Neutrophil (primary cell): ENCODE measurements around the gene KIAA0232.
"Not testable (repeated sequence)": the region's sequence is repeated elsewhere in the genome, so short reads cannot be mapped to it uniquely, and the experiment has no call there.

ENCODE experiments used
- H3K27ac ChIP-seq: fragments of 200-600 bp; sonication (generic); 2 replicates; pipeline ENCODE4 v1.5.1; 2016; ENCODE audit warnings: mild to moderate bottlenecking, moderate library complexity
- H3K27me3 ChIP-seq: fragments of 200-600 bp; sonication (generic); 2 replicates; pipeline ENCODE4 v1.6.0; 2016; ENCODE audit warnings: mild to moderate bottlenecking
- H3K36me3 ChIP-seq: fragments of 200-600 bp; sonication (generic); 2 replicates; pipeline ENCODE4 v1.5.1; 2017
- H3K4me1 ChIP-seq, 2 experiments: fragments of 200-600 bp in 1 of 2; sonication (generic) in 1 of 2; 1 replicate in 1 of 2; 2 replicates in 1 of 2; pipeline versions ENCODE4 v1.5.1 to v1.6.1; 2013 to 2016; ENCODE audit warnings: low read depth in 1 of 2, low read length in 1 of 2, mild to moderate bottlenecking in 1 of 2, moderate library complexity in 1 of 2; ENCODE audit not compliant: control insufficient read depth in 1 of 2, insufficient read depth in 1 of 2
- H3K4me3 ChIP-seq, 2 experiments: fragments of 200-600 bp in 1 of 2; sonication (generic) in 1 of 2; 1 replicate in 1 of 2; 2 replicates in 1 of 2; pipeline ENCODE4 v1.5.1; 2013 to 2016; ENCODE audit warnings: low read depth in 1 of 2, low read length in 1 of 2, mild to moderate bottlenecking in 1 of 2, moderate library complexity in 1 of 2
- H3K9me3 ChIP-seq: fragments of 200-600 bp; sonication (generic); 2 replicates; pipeline ENCODE4 v1.5.1; 2016
- TF ChIP-seq, protein P1 (sequence below): fragments of 200-600 bp; sonication (generic); IDR thresholded peaks from 2 replicates; pipeline ENCODE4 v1.5.1; 2016; ENCODE audit warnings: antibody characterized with exemption

The KIAA0232 gene

DNA sequence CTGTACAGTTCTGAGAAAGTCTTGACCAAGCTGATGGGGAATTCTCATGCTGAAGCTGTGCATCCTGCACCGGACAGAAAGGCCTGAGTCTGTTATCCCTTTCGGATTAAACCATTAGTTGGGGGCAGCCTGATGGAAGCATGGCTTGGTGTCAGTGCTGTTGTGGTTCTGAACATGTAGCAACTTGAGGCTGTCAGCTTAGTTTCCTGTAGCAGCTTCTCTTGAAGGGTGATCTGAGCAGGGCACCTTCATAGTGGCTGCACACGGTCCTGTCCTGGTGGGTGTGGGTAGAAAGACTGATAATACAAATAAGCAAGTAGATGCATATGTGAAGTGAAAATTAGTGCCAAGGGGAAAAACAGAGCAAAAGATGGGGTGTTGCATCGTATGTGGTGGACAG, 11.7 kb downstream of the KIAA0232 start:
- Histone ChIP-seq H3K27me3 (no peaks in the 10 kb centered on the region), H3K9me3 (no peaks in the 10 kb centered on the region), H3K27ac (peak overlapping the region; percentile 75), H3K36me3 (peaks cover 7% of the 10 kb centered on the region), H3K4me1 (peaks cover 54 to 72% of the 10 kb centered on the region in 2 experiments), H3K4me3 (no peak overlapping the region)
- TF ChIP-seq, protein P1, sequence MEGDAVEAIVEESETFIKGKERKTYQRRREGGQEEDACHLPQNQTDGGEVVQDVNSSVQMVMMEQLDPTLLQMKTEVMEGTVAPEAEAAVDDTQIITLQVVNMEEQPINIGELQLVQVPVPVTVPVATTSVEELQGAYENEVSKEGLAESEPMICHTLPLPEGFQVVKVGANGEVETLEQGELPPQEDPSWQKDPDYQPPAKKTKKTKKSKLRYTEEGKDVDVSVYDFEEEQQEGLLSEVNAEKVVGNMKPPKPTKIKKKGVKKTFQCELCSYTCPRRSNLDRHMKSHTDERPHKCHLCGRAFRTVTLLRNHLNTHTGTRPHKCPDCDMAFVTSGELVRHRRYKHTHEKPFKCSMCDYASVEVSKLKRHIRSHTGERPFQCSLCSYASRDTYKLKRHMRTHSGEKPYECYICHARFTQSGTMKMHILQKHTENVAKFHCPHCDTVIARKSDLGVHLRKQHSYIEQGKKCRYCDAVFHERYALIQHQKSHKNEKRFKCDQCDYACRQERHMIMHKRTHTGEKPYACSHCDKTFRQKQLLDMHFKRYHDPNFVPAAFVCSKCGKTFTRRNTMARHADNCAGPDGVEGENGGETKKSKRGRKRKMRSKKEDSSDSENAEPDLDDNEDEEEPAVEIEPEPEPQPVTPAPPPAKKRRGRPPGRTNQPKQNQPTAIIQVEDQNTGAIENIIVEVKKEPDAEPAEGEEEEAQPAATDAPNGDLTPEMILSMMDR = no peak

DNA sequence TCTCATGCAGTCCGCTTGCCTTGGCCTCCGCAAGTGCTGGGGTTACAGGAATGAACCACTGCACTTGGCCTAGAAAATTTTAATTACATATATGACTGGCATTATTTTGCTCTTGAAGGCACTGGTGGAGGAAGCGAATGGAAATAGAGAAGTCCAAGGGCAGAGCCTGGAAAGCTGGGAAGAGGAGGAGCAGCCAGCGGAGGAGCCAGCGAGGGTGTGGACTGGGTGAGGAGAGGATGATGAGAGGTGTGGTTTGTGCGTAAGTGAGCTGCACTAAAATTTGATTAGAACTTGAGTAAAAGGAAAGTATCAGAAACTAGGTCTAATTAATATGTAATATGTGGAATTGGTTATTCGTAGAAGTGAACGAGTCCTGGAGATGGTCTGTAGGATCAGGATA, 13.3 kb downstream of the KIAA0232 start:
- TF ChIP-seq, protein P1 = no peak
- Histone ChIP-seq H3K9me3 (no peaks in the 10 kb centered on the region), H3K4me1 (peaks cover 38 to 62% of the 10 kb centered on the region in 2 experiments)

DNA sequence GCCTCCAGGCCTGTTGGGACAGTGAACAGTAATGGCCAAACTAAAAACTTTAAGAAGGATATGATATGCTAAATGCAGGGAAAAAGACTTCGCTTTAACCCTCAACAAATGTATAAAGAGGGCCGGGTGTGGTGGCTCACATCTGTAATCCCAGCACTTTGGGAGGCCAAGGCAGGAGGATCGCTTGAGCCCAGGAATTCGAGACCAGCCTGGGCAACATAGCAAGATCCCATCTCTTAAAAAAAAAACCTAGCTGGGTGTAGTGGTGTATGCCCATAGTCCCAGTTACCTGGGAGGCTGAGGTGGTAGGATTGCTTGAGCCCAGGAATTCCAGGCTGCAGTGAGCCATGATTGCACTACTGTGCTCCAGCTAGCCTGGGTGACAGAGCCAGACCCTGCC, 14.8 kb downstream of the KIAA0232 start:
- not testable (repeated sequence) for H3K27me3 ChIP-seq, H3K9me3 ChIP-seq, H3K36me3 ChIP-seq, H3K4me3 ChIP-seq
- Histone ChIP-seq H3K4me1 (peaks cover 36 to 66% of the 10 kb centered on the region in 2 experiments), H3K27ac (peak overlapping the region; percentile 11)

More for the DNA sequence above, 13.3 kb downstream of the KIAA0232 start:
- Histone ChIP-seq H3K27me3 (no peaks in the 10 kb centered on the region), H3K27ac (peak overlapping the region; percentile 75), H3K36me3 (peaks cover 7% of the 10 kb centered on the region), H3K4me3 (no peak overlapping the region)

DNA sequence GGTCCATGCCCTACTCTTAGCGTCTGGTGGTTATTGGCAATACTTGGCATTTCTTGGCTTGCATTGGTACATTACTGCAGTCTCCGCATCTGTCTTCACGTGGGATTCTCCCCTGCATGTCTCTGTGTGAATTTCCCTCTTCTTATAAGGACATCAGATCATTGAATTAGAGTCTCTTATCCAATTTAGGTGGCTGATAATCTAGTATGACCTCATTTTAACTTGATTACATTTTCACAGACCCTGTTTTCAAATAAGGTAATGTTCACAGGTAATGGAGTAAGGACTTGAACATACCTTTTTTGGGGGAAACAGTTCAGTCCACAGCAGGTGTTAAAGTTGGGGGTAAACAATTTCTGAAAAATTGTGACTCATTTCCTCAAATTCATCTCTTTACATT, 16.6 kb downstream of the KIAA0232 start:
- Histone ChIP-seq H3K36me3 (no peaks in the 10 kb centered on the region), H3K4me3 (no peak overlapping the region), H3K9me3 (no peaks in the 10 kb centered on the region), H3K27me3 (no peaks in the 10 kb centered on the region), H3K4me1 (peaks cover 27 to 66% of the 10 kb centered on the region in 2 experiments), H3K27ac (peak overlapping the region; percentile 73)
- TF ChIP-seq, protein P1 = no peak

DNA sequence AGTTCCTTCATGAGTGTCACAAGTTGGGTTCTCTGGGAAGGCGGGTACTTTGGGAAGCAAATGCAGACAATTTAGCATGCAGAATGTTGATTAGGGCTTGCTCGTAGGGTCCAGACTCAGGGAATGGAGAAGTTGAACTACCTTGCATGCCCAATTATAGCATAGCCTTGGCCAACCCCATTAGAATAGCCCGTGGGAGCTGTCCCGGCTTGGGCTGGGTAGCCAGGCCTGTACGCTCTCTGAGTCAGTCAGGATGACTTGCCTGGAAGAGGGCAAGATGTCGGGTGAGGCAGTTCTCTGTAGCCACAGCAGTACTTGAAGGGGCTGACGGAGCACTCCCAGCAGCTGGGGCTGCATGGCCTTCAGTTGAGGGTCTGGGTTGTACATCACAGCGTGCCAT, 19.5 kb downstream of the KIAA0232 start:
- TF ChIP-seq, protein P1 = no peak
- H3K9me3 ChIP-seq = no peaks in the 10 kb centered on the region

DNA sequence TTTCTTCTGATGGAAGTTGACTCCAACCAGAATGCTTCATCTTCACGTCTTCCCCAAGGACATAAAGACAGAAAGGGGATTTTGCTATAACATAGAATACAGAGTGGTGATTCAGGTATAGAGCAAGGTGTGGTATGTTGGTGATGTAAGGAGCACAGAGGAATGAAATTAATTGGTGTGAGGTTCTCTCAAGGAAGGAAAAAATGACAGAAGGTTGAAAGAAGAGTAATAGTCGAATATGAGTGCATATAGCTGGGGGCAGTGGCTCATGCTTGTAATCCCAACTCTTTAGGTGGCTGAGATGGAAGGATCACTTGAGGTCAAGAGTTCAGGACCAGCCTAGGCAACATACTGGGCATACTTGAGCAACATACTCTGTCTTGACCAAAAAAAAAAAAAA, 20.1 kb downstream of the KIAA0232 start:
- Histone ChIP-seq H3K4me1 (peaks cover 46 to 84% of the 10 kb centered on the region in 2 experiments), H3K27ac (peak overlapping the region; percentile 26), H3K4me3 (no peak overlapping the region), H3K9me3 (no peaks in the 10 kb centered on the region), H3K36me3 (no peaks in the 10 kb centered on the region), H3K27me3 (no peaks in the 10 kb centered on the region)
- TF ChIP-seq, protein P1 = no peak

More for the DNA sequence above, 19.5 kb downstream of the KIAA0232 start:
- Histone ChIP-seq H3K4me1 (peaks cover 40 to 78% of the 10 kb centered on the region in 2 experiments), H3K4me3 (no peak overlapping the region), H3K27me3 (no peaks in the 10 kb centered on the region), H3K27ac (peak overlapping the region; percentile 26), H3K36me3 (no peaks in the 10 kb centered on the region)
